ELF-1 (cell line): ENCODE results near the gene RBM28.
"Not testable (repeated sequence)": the region's sequence is repeated elsewhere in the genome, so short reads cannot be mapped to it uniquely, and the experiment has no call there.

ENCODE experiments used
- DNase-seq: peaks from one replicate; pipeline ENCODE4 v3.0.0-alpha.2; 2016; ENCODE audit warnings: low read depth, low spot score

Gene RBM28

DNA sequence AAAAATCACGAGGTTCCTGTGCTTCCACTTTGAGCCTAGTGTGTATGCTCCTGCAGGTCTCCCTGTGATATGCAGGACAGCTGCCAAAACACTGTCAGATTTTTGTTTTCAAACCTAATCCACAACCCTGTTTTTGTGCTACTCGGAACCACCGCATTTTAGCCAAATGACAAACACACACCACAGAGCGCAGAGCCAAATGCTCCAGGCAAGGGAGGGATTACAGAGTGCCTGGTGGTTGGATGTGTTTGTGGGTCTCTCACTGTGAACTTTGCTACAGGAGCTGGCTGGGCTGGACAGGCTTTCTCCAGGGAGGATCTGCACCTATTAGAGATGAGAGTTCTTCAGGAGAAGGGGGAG lies 5.7 kb upstream of the RBM28 start:
- peak; percentile 40 for DNase-seq

DNA sequence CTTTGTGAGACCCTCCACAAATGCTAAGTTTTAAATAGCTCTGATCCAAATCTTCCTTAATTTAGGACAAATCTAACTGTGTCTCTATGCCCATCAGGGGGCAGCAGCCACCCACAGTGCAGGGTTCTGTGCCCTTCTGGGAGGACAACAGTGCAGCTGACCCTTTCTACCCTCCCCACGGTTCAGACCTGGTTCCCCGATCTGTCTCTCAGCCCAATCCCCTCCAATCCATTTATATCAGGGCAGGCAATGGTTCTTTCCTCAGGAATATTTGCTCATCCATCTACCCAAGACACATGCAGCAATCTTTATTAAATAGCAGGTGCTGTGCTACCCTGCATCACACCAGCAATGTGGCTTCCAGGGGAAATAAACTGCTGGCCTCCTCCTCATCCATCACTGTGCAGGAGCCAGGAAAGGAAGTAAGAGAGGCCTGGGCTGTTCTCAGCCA lies 4.0 kb upstream of the RBM28 start:
- DNase-seq, result peak; percentile 39

DNA sequence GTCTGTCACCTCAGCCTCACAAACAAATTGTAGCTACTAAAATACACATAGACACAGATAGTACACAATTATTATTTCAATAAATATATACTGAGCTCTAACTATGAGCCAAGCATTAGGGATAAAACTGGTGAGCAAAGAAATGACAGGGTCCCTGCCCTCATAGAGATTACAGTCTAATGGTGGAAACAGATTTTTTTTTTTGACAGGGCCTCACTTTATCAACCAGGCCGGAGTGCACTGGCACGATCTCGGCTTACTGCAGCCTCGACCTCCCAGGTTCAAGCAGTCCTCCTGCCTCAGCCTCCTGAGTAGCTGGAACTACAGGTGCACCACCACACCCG lies 695 bp upstream of the RBM28 start:
- no peak for DNase-seq

DNA sequence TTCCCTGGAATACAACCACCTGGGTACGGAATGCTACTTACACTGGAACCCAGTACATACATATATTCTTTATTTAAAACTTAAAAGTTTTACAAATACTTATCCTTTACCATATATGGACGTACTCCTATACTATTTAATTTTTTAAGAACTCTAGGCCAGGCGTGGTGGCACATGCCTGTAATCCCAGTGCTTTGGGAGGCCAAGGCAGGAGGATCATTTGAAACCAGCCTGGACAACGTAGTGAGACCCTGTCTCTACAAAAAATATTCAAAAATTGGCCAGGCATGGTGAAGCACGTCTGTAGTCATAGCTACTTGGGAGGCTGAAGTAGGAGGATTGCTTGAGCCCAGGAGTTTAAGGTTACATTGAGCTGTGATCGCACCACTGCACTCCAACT lies 2.0 kb downstream of the RBM28 start:
- no peak for DNase-seq

DNA sequence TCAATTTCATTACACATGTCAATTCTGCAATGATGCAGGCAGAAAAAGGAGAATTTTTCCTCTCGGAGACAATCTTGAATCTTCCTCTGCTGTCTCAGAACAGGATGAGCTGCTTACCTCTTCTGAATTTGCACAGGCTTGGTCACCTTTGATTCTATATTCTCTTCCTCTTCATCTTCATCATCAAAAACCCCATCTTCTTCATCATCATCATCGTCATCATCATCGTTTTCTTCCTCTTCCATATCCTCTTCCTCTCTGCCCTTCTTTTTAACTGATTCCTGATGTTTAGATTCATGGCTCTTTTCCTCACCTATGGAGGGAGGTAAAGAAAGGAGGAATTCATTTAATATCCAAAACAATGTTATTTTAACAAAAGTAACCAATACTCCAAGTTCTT lies 8.0 kb downstream of the RBM28 start:
- no peak for DNase-seq

DNA sequence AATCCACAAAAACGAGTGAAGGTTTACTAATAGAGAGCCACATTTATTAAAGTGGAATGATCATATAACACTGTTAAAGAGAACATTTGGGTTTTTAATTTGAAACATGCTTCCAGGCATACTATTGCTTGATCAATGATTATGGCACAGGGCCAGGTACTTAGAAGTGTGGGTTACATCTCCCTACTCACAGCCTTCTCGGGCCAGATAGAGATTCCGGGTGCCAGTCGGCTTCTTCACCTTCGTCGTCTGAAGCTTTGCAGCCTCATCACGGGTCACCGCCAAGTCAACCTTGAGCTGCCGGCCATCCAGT lies 19.4 kb downstream of the RBM28 start:
- no peak for DNase-seq

DNA sequence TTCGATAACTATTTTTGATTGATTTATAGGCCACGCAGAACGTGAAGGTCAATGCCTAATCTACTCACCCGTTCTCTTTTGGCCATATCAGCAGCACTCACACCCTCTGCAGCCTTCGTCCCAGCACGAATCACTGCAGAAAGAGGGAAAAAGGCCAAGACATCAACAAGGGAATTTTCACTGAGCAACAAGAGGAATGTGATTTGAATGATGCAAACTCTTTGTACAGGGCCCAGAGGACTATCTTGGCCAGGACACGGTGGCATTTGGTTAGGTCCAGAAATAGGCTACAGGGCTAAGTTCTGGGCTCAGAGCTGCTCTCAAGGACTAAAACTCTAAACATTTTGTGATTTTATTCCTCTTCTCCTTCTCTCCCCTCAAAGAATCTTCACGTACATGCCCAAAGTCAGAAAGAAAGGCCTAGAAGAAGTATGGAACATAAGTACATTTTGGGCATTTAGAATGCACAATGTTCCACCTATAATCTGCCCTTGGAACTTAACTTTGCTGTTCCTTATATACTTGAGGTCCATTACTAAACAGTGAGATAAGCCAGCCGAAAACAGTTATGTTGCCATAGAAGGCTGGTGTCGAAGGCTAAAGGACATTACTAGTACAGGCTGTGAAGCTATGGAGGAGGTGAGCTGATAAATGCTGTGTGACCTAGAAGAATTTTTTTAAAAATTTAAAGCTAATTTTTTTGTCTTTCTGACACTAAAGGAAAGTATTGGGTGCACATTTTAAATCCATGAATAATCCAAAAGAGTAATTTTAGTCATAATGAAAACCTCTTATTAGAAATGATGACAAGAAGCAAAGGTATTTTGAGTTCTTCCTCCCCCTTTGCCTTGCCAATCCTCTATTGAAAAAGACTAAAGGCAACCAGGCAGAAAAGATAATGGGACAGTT lies 20.0 kb downstream of the RBM28 start:
- no peak for DNase-seq

DNA sequence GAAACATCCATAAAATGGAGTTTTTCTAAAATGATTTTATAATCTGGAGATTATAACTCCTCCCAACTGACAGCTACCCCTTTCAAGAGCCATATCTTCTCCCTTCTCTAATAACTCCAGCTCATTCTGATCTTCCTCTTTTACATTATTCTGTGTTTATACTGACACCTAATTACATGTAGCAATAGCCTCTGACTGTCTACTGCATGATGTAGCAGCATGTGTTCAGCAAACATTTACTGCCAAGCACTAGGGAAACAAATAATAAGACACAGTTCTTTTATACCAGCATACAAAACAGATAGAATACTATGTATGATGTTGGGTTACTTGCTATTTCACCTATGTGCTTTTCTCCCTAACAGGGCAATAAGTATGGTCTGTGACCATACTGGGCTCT lies 20.7 kb downstream of the RBM28 start:
- no peak for DNase-seq

DNA sequence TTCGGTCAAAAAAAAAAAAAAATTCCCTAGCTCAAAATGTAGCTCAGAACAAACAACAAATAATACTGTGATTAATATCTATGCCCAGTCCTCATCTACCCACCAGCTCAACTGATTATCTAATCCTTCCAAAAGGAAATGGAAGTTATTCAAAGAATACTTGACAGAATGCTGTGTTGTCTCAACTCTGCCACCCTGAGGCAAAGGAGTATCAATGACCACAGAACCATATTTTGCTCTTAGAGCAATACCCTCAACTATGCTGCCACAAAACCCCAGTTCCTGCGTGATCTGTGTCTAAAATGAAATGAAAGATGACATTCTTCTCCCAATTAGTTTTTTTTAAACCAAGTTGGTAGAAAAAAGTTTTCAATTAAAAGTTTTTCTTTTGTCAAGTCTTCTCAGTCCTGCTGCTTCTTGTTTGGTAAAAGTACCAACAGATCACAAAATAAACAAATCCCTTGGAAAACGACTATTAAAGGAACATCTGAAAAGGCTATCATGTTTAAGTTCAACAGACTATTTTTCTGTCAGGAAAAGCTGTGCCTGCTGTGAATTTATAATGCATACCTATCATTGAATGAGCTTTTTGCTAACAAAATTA lies 21.6 kb downstream of the RBM28 start:
- DNase-seq, result no peak

DNA sequence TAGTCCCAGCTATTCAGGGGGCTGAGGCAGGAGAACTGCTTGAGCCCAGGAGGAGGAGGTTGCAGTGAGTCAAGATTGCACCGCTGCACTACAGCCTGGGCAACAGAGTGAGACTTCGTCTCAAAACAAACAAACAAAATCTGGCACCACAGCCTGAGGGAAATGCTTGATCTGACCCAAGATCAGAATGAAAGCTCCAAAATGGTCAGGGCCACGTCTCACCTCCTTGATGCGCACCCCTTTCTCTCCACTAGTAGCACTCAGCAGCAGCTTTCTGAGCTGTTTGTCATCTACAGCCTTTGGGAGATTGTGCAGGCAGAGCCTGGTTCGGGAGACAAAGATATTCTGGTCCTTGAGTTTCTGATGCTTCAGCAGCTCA lies 22.7 kb downstream of the RBM28 start:
- no peak for DNase-seq

DNA sequence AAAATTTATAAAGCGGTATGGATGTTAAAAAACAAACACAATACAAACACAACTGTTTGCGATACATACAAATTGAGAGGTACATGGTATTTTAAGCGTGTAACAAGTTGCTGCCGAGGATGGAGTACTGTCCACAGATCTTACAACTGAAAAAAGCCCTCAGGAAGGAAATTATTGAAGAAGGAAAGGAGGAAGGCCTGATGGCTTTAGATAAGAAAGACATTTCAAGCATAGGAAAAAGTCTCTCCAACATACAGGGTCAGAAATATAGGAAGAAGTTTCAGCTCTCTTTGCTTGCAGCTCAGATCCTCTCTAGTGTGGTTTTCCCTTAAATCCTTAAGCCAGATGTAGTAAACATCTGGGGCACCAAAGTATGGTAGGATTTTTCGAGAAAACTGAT lies 25.0 kb downstream of the RBM28 start:
- no peak for DNase-seq

DNA sequence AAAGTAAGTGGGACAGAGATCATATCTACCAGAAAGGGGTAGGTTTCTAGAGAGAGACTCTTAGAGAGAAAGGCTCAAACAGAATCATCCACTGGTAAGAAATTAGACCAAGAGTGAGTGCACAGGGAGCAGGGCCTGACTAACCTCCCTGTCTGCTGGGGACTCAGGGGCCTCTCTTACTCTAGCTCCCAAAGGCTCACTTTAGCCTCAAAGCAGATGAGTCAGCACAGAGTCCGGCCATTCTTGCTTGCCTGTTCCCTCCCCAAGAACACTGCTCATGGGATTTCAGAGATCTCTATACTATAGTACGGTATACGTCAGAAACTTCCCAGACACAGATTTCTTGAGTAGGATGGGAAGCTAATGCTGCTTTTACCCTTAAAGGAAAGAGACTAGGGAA lies 32.7 kb downstream of the RBM28 start:
- no peak for DNase-seq

DNA sequence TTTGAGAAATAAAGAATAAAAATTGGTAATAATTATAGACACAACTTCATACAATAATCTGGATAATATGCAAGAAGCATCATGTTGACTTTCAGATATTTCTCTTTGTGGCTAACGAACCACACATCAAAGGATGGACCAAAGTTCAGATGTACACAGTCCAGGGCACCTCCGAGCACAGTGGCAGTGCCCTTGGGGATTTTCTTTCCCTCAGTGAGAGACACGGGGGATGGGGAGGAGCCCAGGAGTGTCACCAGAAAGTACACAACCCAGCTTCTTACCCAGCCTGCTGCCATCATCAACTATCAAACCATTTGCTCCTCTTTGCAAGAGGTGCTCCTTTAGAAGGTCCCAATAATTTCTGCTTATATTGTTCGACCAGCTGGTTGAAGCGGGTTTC lies 33.2 kb downstream of the RBM28 start:
- no peak for DNase-seq

DNA sequence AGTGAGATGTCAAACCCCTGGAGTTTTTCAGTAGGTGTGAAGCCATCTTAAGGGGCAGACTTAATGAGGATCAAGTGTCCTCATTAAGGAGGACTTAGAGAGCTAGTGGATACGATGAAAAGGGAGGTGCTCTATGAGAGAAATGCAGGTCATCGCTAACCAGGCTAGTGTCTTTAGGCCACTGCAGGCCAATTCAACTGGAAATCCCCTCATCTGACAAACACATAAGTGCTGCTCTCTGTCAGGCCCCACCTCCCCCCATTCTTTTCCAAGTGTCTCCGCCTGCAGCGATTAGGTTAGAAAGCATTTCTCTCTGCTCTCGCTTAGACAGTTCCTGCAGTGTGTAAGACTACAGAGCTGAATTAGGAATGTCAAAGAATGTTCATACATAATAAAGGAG lies 33.7 kb downstream of the RBM28 start:
- DNase-seq, result no peak

DNA sequence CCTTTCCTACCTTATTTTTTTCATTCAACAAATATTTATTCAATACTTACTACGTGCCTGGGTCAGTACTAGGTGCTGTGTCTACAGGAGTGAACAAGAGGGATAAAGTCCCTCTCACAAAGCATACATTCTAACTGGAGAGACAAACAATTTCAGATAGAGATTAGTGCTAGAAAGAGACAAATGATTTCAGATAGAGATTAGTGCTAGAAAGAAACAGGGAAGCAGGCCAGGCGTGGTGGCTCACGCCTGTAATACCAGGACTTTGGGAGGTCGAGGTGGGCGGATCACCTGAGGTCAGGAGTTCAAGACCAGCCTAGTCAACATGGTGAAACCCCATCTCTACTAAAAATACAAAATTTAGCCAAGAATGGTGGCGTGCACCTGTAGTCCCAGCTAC lies 34.6 kb downstream of the RBM28 start:
- no peak for DNase-seq

DNA sequence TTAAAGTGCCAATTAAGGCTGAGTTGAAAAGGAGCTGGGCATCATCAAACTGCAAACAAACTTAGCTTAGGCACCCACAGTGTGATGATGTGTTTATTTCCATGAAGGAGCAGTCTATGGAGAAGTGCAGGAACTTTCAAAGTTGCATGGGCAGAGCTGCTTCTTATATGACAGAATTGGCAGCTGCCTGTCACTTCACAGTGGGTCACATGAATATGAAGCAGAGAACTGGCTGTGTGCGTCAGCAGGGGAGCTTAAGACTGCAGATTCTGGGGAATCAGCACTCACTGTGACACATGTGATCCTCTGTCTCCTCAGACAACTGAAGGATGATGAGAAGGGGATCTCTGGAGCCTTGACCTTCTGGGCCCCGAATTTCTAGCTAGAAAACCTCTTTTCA lies 36.6 kb downstream of the RBM28 start:
- no peak for DNase-seq

DNA sequence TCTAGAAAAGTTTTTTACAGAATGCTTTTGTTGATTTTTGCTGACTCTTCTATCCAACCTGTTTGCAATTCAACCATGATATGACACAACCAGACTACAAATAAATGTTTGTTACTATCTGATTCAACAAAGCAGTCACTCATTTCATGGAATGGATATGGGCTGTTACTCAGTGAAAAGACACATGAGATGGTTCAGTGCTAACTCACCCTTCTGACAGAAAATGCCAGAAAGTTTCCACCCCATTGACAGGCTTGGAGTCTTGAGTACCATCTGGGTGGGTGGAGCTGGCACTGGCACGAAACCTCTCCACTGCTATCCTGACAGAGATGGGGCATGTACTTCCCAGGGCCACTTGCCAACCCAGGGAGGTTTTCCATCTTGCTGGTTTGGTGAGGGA lies 39.5 kb downstream of the RBM28 start:
- DNase-seq, result no peak

DNA sequence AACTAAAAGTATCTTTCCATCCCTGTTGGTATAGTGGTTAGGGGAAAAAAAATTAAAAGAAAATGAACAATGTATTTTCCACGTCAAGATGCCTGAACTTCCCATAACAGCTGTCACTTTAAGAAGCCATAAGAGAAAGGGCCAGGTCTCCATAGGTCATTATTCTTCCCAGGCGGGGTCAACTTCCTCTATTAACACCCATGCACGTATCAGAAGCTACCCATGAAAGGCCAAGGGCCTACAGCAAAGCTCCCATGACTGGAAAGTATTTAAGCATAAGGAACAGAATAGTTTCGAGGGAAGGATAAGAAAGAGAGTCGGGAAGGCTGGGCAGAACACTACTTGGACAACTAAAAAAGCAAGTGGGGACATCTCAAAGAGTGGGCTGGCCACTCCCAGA lies 40.1 kb downstream of the RBM28 start:
- DNase-seq, result no peak

DNA sequence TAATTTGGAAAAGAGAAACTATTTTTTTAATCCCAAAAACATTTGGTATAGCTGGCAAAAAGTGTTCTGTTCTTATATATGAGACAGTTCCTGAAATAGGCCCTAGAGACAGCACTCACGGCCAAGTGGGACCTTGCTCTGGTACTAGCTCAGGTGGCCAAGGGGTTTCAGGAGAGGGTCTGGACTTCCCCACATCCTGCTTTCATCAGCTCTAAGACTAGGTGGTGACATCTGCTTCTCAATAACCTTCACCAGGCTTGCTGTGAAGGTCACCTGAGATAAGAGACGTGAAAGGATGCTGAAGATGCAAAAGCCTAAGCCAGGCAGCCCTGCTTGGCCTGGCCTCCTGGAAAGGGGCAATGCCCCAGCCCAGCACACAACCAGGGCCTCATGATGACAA lies 40.6 kb downstream of the RBM28 start:
- DNase-seq, result no peak

DNA sequence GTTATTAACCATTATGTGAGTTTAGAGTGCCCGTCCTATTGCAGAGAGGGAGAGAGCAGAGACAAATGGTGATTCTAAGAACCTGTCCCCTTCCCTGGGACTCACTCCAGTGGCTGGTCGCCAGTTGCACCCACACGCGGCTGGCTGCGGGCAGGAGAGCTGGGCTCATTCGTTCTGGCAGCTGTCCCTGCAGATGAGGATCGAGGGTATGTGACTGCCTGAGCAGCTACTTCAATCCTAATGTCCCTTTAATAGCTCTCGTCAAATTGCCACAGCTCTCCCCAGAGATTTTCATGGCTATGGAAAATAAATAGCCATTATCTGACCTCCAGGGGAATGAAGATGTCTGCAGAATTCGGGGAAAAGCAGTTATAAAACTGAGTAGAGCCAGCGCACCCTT lies 41.6 kb downstream of the RBM28 start:
- no peak for DNase-seq

DNA sequence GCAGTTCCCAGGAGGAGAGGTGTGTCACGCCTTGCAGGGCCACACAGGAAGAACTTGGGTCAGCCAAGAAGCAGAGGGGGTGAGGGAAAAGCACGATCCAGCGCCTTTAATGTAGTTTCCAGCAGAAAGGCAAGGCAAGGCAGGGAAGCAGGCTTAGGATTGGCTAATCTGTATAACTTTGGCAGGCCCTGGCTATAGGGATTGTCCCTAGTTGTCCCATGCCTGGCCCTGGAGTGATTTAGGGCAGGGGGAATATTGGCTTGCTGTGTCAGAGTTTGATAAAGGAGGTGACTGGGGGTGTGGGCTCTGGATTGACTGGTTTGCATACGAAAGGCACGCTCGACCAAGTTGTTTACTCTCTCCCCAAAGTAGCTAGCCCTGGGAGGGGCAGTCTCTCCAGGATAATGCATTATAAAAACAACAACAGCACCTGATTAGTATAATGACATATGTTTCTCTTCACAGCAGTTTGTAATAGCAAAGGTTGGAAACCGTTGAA lies 44.5 kb downstream of the RBM28 start:
- DNase-seq, result peak; percentile 55

DNA sequence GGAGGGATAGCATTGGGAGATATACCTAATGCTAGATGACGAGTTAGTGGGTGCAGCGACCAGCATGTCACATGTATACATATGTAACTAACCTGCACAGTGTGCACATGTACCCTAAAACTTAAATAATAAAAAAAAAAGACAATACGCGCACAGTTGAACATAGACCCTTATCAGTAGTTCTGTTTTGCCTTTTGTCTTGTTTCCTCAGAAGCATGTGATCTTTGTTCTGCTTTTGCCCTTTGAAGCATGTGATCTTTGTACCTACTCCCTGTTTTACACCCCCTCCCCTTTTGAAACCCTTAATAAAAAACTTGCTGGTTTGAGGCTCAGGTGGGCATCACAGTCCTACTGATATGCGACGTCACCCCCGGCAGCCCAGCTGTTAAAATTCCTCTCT lies 45.7 kb downstream of the RBM28 start:
- DNase-seq, result not testable (repeated sequence)

DNA sequence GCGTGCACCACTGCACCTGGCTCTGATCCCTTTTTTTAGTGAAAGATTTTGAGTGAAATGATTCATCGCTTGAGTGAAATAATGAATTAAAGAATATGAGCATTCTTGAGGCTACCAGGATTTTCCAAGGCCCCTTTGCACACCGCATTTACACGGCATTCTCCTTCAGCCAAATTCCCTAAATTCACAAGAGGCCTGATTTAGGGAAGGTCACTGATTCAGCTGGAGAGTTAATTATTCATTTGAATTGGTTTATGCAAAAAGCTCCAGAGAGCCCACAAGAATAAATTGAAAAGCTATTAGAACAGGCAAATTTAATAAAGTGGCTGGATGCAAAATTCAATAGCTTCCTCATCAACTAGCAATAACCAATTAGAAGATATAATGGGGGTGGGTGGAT lies 56.2 kb downstream of the RBM28 start:
- DNase-seq, result no peak

DNA sequence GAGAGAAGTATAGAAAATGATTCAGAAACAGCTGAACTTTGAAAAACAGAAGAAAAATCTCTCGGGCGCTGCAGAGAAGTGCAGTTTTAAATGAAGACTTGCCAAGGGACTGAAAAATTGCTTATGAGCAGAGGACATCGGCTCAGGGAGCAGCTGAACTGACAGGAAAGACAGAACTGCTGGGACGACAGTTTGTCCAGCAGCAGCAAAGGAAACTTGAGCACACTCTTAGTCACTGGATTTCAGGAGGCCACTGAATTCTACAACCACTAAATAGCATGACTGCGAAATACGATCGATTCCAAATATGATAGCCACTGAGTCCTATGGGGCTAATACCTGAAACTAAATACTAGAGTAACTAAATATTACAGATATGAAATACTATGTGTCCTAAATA lies 59.6 kb downstream of the RBM28 start:
- no peak for DNase-seq
